SK-N-MC (cell line): Measurements from ENCODE around the gene PPT2.

Experiments used
- EZH2 ChIP-seq: fragments of 200-600 bp; sonication (generic); IDR thresholded peaks from one replicate; pipeline ENCODE4 v1.6.1; 2017; ENCODE audit warnings: antibody characterized with exemption
- POLR2AphosphoS5 ChIP-seq: IDR thresholded peaks from 2 replicates; pipeline ENCODE4 v1.6.1; 2012; ENCODE audit warnings: mild to moderate bottlenecking, low read depth, low read length, borderline replicate concordance

- no peak for TF ChIP-seq EZH2
- no peak for TF ChIP-seq POLR2AphosphoS5
Observed at GRCh38 chr6:32174416-32174815, 20.5 kb downstream of the PPT2 start.
